ENCODE results near the gene ATAD3A.

Gene ATAD3A

GRCh38 chr1:1582585-1583346 is 70.8 kb downstream of the ATAD3A start:
- H3K9ac ChIP-seq, result no peak overlapping the region
- H4K20me1 ChIP-seq, result no peaks in the 10 kb centered on the region
- H3K4me1 ChIP-seq, result no peaks in the 10 kb centered on the region
- no peak overlapping the region for H3K27ac ChIP-seq
- no peak overlapping the region for H3K4me3 ChIP-seq
- H3K27me3 ChIP-seq, result peaks cover 48% of the 10 kb centered on the region
- H3K4me2 ChIP-seq, result no peak overlapping the region
- no peaks in the 10 kb centered on the region for H3K36me3 ChIP-seq
- TF ChIP-seq Cebpa-rat (IDR thresholded peaks at IDR 0.05), result no peak
- H3K9me3 ChIP-seq, result no peaks in the 10 kb centered on the region

GRCh38 chr1:1583347-1584010 is 71.5 kb downstream of the ATAD3A start:
- Histone ChIP-seq H3K4me2 (no peak overlapping the region), H3K27ac (no peak overlapping the region), H4K20me1 (no peaks in the 10 kb centered on the region), H3K36me3 (no peaks in the 10 kb centered on the region), H3K9ac (no peak overlapping the region), H3K4me1 (no peaks in the 10 kb centered on the region), H3K27me3 (peaks cover 40% of the 10 kb centered on the region), H3K9me3 (no peaks in the 10 kb centered on the region), H3K4me3 (no peak overlapping the region)
- no peak for TF ChIP-seq Cebpa-rat (IDR thresholded peaks at IDR 0.05)

Data from BLaER1 (cell line).